Stimulated activated CD8-positive, alpha-beta memory T cell treated with anti-CD3 and anti-CD28 coated beads, Interleukin-12 subunit alpha, Interleukin-12 subunit beta, amount 100 ng/mL, for 24 hours (primary cell): ENCODE results near the gene PSME3IP1.
"Not testable (repeated sequence)": the region's sequence is repeated elsewhere in the genome, so short reads cannot be mapped to it uniquely, and the experiment has no call there.

ENCODE experiments used
- DNase-seq: peaks from one replicate; pipeline ENCODE4 v3.0.0-alpha.2; 2020; ENCODE audit errors: extremely low read depth

PSME3IP1 gene

GRCh38 chr16:57123974-57124674, 61.7 kb downstream of the PSME3IP1 start:
- no peak for DNase-seq

- no peak for DNase-seq
Observed at GRCh38 chr16:57123216-57123973, 62.4 kb downstream of the PSME3IP1 start.

GRCh38 chr16:57118461-57119084, 67.3 kb downstream of the PSME3IP1 start:
- DNase-seq = no peak

- no peak for DNase-seq
Observed at GRCh38 chr16:57115514-57116182, 70.2 kb downstream of the PSME3IP1 start.

GRCh38 chr16:57115168-57115513, 70.7 kb downstream of the PSME3IP1 start:
- DNase-seq = no peak

GRCh38 chr16:57113664-57114063, 72.2 kb downstream of the PSME3IP1 start:
- no peak for DNase-seq

- no peak for DNase-seq
Observed at GRCh38 chr16:57113042-57113453, 72.8 kb downstream of the PSME3IP1 start.

- no peak for DNase-seq
Observed at GRCh38 chr16:57112403-57113041, 73.3 kb downstream of the PSME3IP1 start.

- DNase-seq = no peak
Observed at GRCh38 chr16:57111420-57111819, 74.4 kb downstream of the PSME3IP1 start.

- DNase-seq = no peak
Observed at GRCh38 chr16:57110937-57111336, 74.9 kb downstream of the PSME3IP1 start.

- DNase-seq = not testable (repeated sequence)
Observed at GRCh38 chr16:57109259-57110105, 76.4 kb downstream of the PSME3IP1 start.

- no peak for DNase-seq
Observed at GRCh38 chr16:57108432-57108831, 77.4 kb downstream of the PSME3IP1 start.

GRCh38 chr16:57107321-57107922, 78.4 kb downstream of the PSME3IP1 start:
- DNase-seq = no peak

GRCh38 chr16:57106767-57107166, 79.1 kb downstream of the PSME3IP1 start:
- no peak for DNase-seq

GRCh38 chr16:57105184-57105583, 80.7 kb downstream of the PSME3IP1 start:
- no peak for DNase-seq

GRCh38 chr16:57104706-57105105, 81.1 kb downstream of the PSME3IP1 start:
- DNase-seq = no peak

- DNase-seq = no peak
Observed at GRCh38 chr16:57102888-57103851, 82.7 kb downstream of the PSME3IP1 start.
